Occipital lobe (tissue), 3 donors: ENCODE data around the gene IGSF3. TPM values are rescaled to one million over a fixed set of nuclear protein-coding genes. Genes with fewer than 3 reads are reported as not detected.

ENCODE experiments used
- DNase-seq: peaks from one replicate; lab custom pipeline; 2025; lab: John Stamatoyannopoulos, UW
- small RNA-seq: library from RNA; depleted of rRNA; stranded (forward); fragments of <200 nt; gene quantifications from one replicate; pipeline ENCODE3, GENCODE V24; 2014
- total RNA-seq: library from RNA; depleted of rRNA; stranded (reverse); fragments of >200 nt; gene quantifications from one replicate; pipeline ENCODE4 v1.2.3, GENCODE V29; 2014

Gene IGSF3
- total RNA-seq, 1 donor from 2014 or later = 115 TPM

DNA sequence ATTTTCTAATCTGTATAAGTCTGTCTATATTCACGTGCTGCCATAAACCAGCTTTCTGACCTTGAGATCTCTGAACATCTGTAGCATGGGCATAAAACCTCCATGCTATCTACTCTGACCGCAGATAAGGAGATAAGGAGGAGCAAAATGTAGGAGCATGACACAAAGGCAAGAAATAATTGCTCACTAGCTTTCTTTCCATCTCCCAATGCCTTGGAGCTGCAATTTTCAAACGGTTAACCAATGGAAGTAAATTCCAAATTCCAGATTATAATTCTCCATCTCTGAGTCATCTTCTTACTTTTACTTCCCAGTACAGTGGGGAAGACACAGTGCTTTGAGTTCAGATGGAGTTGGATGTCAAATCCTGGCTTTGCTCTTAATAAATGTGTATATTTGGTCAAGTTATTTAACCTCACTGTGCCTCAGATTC, 138.3 kb downstream of the IGSF3 start:
- DNase-seq = no peak

DNA sequence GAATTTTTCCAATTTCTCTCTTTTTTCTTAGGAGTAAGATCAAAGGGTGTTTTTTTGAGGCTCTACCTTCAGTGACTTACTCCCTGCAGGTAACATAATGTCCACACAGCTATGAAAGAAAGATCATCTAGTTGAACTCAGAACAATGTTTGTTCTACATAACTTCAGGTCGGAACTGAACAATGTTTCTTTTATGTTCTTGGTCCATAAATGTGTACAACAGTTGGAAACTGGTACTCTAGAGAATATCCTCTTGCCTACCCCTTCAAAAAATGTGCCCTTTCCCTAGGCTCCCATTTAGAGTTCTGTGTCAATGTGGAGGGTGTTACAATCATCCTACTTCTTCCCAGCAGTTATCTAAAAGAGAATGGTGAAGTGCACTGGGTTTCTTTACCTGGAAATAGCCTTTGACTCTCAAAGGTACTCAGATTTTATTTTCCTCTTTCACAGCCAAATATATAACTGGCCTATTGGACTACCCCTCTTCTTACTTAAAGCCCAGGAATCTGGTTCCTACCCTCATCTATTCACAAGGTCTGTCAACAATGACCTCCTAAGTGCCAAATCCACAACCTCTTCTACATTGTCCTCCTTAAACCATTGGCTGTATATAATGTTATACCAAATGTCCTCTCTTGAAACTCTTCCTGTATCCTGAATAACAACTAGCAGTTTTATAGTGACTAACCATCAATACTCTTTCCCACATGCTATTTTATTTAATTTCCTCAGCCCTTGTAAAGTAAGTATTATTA, 139.0 kb downstream of the IGSF3 start:
- no peak for DNase-seq

DNA sequence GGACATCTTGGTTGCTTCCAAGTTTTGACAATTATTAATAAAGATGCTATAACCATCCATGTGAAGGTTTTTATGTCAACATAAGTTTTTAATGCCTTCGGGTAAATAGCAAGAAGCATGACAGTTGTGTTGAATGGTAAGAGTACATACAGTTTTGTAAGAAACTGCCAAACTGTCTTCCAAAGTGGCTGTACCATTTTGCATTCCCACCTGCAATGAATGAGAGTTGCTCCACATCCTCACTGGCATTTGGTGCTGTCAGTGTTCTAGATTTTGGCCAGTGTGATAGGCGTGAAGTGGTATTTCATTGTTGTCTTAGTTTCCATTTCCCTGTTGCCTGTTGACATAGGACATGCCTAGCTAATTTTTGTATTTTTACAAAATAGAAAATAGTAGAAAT, 142.1 kb downstream of the IGSF3 start:
- no peak for DNase-seq

Small RNAs within 50 kb of the gene (small RNA-seq; reads per million reads assigned to genes)
- not detected for gene MIR320B1
- gene MIR548AC = not detected

Other genes starting within 250 kb of the IGSF3 start
- gene CD58, start 96.7 kb downstream of the IGSF3 start, total RNA-seq = 7.3 TPM
- not detected for gene CD2, start 86.7 kb upstream of the IGSF3 start, total RNA-seq
- gene PTGFRN, start 242.2 kb upstream of the IGSF3 start, total RNA-seq = 52.7 TPM